Endothelial cell of umbilical vein (primary cell): Measurements from ENCODE around the gene C1orf159. TPM values are rescaled to one million over a fixed set of nuclear protein-coding genes. Genes with fewer than 3 reads are reported as not detected.

Source experiments
- BruUV-seq: library from RNA; stranded (reverse); fragments of 400-500 nt; replicated peaks from 2 replicates; lab custom pipeline; 2021; lab: Mats Ljungman, UMichigan
- CTCF ChIA-PET: fragments of 300-600, 350-600 bp; sonication (Branson Sonifier 250); formaldehyde crosslinking; loops from one replicate; lab custom pipeline; 2021; ENCODE audit warnings: antibody characterized with exemption, inconsistent platforms; lab: Charles Lee
- POLR2A ChIA-PET: fragments of 300-600, 350-600 bp; sonication (Branson Sonifier 250); formaldehyde crosslinking; loops from one replicate; lab custom pipeline; 2021; ENCODE audit warnings: antibody characterized with exemption, inconsistent platforms; lab: Charles Lee
- DNase-seq: peaks from one replicate; pipeline ENCODE4 v3.0.0-alpha.2; 2011; ENCODE audit warnings: low read depth, low spot score
- FAIRE-seq: peaks from 2 replicates; lab custom pipeline; 2011; peaks lifted over from hg19 to GRCh38; lab: Jason Lieb, UNC
- H2AFZ ChIP-seq: 2 replicates; pipeline ENCODE4 v1.6.0; 2012; ENCODE audit warnings: low read depth, low read length, control low read depth, inconsistent platforms
- H3K27ac ChIP-seq: 2 replicates; pipeline ENCODE4 v1.5.1; 2011; ENCODE audit warnings: low read depth, mild to moderate bottlenecking, control low read depth, low read length, moderate library complexity; ENCODE audit not compliant: insufficient read depth
- H3K27me3 ChIP-seq, 2 experiments: 2 replicates each; pipeline versions ENCODE4 v1.6.0 to v1.6.1; 2011; ENCODE audit warnings: low read length in 2 of 2, mixed read lengths in 1 of 2; ENCODE audit not compliant: control insufficient read depth in 2 of 2, insufficient read depth in 2 of 2
- H3K36me3 ChIP-seq, 2 experiments: 2 replicates in 1 of 2; 3 replicates in 1 of 2; pipeline ENCODE4 v1.5.1; 2011; ENCODE audit warnings: low read length in 2 of 2, mild to moderate bottlenecking in 1 of 2, moderate library complexity in 1 of 2; ENCODE audit not compliant: control insufficient read depth in 2 of 2, insufficient read depth in 2 of 2; ENCODE audit errors: extremely low read depth in 1 of 2
- H3K4me1 ChIP-seq: 3 replicates; pipeline ENCODE4 v1.5.1; 2011; ENCODE audit warnings: mild to moderate bottlenecking, low read length; ENCODE audit not compliant: control insufficient read depth, insufficient read depth; ENCODE audit errors: extremely low read depth
- H3K4me2 ChIP-seq: 2 replicates; pipeline ENCODE4 v1.6.1; 2011; ENCODE audit warnings: low read length, control low read depth, mixed read lengths; ENCODE audit not compliant: insufficient read depth
- H3K4me3 ChIP-seq, 3 experiments: fragments of 200-600 bp in 1 of 3; sonication (generic), shearing (Covaris generic) in 1 of 3; replicated peaks in 1 of 3; 2 replicates each; pipeline ENCODE4 v1.5.1; 2011 to 2016; ENCODE audit warnings: control low read depth in 3 of 3, low read length in 3 of 3, mild to moderate bottlenecking in 2 of 3, inconsistent platforms in 1 of 3, low read depth in 1 of 3, moderate library complexity in 1 of 3; ENCODE audit not compliant: insufficient read depth in 1 of 3
- H3K79me2 ChIP-seq: 2 replicates; pipeline ENCODE4 v1.6.0; 2012; ENCODE audit warnings: low read length, inconsistent platforms; ENCODE audit not compliant: control insufficient read depth, insufficient read depth
- H3K9ac ChIP-seq: replicated peaks from 2 replicates; pipeline ENCODE3; 2011; ENCODE audit warnings: low read length, control low read depth; ENCODE audit not compliant: insufficient read depth; ENCODE audit errors: extremely low read depth
- H3K9me1 ChIP-seq: replicated peaks from 3 replicates; pipeline ENCODE4 v1.6.0; 2011; ENCODE audit warnings: mild to moderate bottlenecking, low read length; ENCODE audit not compliant: control insufficient read depth, insufficient read depth; ENCODE audit errors: extremely low read depth
- H3K9me3 ChIP-seq: replicated peaks from 2 replicates; pipeline ENCODE4 v1.5.1; 2012; ENCODE audit warnings: low read length, inconsistent platforms; ENCODE audit not compliant: control insufficient read depth, insufficient read depth
- H4K20me1 ChIP-seq: replicated peaks from 2 replicates; pipeline ENCODE3; 2011; ENCODE audit warnings: mild to moderate bottlenecking, low read length; ENCODE audit not compliant: control insufficient read depth, insufficient read depth; ENCODE audit errors: extremely low read depth
- EZH2 ChIP-seq: IDR thresholded peaks from 2 replicates; pipeline ENCODE4 v1.6.1; 2012; ENCODE audit warnings: borderline replicate concordance, low read depth, mild to moderate bottlenecking, moderate library complexity, low read length, inconsistent platforms; ENCODE audit not compliant: severe bottlenecking
- FOS ChIP-seq: IDR thresholded peaks from 2 replicates; pipeline ENCODE4 v1.6.1; 2011; ENCODE audit warnings: mild to moderate bottlenecking, low read length, moderate library complexity, borderline replicate concordance; ENCODE audit not compliant: insufficient read depth
- GATA2 ChIP-seq: IDR thresholded peaks from 2 replicates; pipeline ENCODE4 v1.7.0; 2011; ENCODE audit warnings: low read depth, mild to moderate bottlenecking, moderate library complexity, mixed read lengths, low read length; ENCODE audit not compliant: insufficient read length, insufficient read depth
- JUN ChIP-seq: IDR thresholded peaks from 2 replicates; pipeline ENCODE4 v1.6.1; 2011; ENCODE audit warnings: borderline replicate concordance, low read depth; ENCODE audit not compliant: insufficient read length, insufficient read depth
- MYC ChIP-seq: IDR thresholded peaks from one replicate; pipeline ENCODE4 v1.6.1; 2011; ENCODE audit warnings: mild to moderate bottlenecking, low read depth, low read length
- POLR2A ChIP-seq: IDR thresholded peaks from 2 replicates; pipeline ENCODE4 v1.6.1; 2012; ENCODE audit warnings: low read depth, mild to moderate bottlenecking, control low read depth, low read length
- POLR2AphosphoS5 ChIP-seq: IDR thresholded peaks from 2 replicates; pipeline ENCODE4 v1.6.1; 2012; ENCODE audit warnings: low read depth, mild to moderate bottlenecking, control low read depth, low read length, moderate library complexity; ENCODE audit not compliant: insufficient read depth
- dilution Hi-C: fragments of 300-500 bp; cut with MboI; formaldehyde crosslinking; loops from one replicate; pipeline ENCODE4 v1.15.0; 2019; ENCODE audit warnings: low sequenced_read_pairs; ENCODE audit not compliant: extremely low pct_ligation_motif_present
- intact Hi-C: fragments of 100-400 bp; cut with micrococcal nuclease; formaldehyde crosslinking; loops from one replicate; pipeline ENCODE4 v1.10.0; 2022
- polyA plus RNA-seq, 4 experiments: library from polyadenylated mRNA; depleted of rRNA in 3 of 4; stranded (reverse) in 3 of 4; unstranded in 1 of 4; fragments of >200 nt; gene quantifications; 2 replicates each; pipeline versions ENCODE4 v1.2.1 to v1.2.3, GENCODE V29; 2011 to 2012; ENCODE audit warnings: missing spikeins in 1 of 4
- total RNA-seq: library from RNA; stranded (reverse); gene quantifications from 2 replicates; pipeline ENCODE4 v1.2.3, GENCODE V29; 2021
- TF ChIP-seq, protein P1 (sequence below), 2 donors: IDR thresholded peaks; 1 replicate in 1 of 2; 2 replicates in 1 of 2; pipeline ENCODE4 v1.5.1; 2011; ENCODE audit warnings: low read length in 2 of 2, mild to moderate bottlenecking in 2 of 2, moderate library complexity in 2 of 2, control low read depth in 1 of 2, inconsistent platforms in 1 of 2, low read depth in 1 of 2; ENCODE audit not compliant: insufficient read depth in 1 of 2; ENCODE audit errors: extremely low read depth in 1 of 2
- TF ChIP-seq, protein P2 (sequence below): IDR thresholded peaks from 2 replicates; pipeline ENCODE4 v1.6.1; 2011; ENCODE audit not compliant: insufficient read depth, insufficient read length

C1orf159 gene
- total and polyA plus RNA-seq, 2 donors (not counting 3 experiments of a cell fraction or from before 2014, with no cell fraction given), result 16.1 to 20.1 TPM

- H2AFZ ChIP-seq, result no peak overlapping the region
- CTCF ChIA-PET, result interaction anchor here (1.3 kb wide), 1 partner anchor 45 kb away, joined by 3 read pairs; no protein-coding TSS in a partner anchor
- H3K79me2 ChIP-seq, result no peaks in the 10 kb centered on the region
- no peaks in the 10 kb centered on the region for H3K36me3 ChIP-seq
- DNase-seq (no peak), FAIRE-seq (no peak)
- no peaks in the 10 kb centered on the region for H3K27me3 ChIP-seq
- H3K9me3 ChIP-seq, result no peaks in the 10 kb centered on the region
- H3K4me2 ChIP-seq, result no peak overlapping the region
- no peak overlapping the region for H3K4me3 ChIP-seq
- POLR2A ChIA-PET, result no interaction called here
- BruUV-seq, result no TSS peak
- peaks cover 14% of the 10 kb centered on the region for H3K4me1 ChIP-seq
- H3K27ac ChIP-seq, result no peak overlapping the region
- TF ChIP-seq, protein P1, sequence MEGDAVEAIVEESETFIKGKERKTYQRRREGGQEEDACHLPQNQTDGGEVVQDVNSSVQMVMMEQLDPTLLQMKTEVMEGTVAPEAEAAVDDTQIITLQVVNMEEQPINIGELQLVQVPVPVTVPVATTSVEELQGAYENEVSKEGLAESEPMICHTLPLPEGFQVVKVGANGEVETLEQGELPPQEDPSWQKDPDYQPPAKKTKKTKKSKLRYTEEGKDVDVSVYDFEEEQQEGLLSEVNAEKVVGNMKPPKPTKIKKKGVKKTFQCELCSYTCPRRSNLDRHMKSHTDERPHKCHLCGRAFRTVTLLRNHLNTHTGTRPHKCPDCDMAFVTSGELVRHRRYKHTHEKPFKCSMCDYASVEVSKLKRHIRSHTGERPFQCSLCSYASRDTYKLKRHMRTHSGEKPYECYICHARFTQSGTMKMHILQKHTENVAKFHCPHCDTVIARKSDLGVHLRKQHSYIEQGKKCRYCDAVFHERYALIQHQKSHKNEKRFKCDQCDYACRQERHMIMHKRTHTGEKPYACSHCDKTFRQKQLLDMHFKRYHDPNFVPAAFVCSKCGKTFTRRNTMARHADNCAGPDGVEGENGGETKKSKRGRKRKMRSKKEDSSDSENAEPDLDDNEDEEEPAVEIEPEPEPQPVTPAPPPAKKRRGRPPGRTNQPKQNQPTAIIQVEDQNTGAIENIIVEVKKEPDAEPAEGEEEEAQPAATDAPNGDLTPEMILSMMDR (IDR thresholded peaks at IDR 0.05; ENCODE audit: extremely low read depth in 1 of 2, insufficient read depth in 1 of 2, low read depth in 1 of 2, low read length in 2 of 2), result no peak
- TF ChIP-seq GATA2 (no peak), EZH2 (no peak)
- H4K20me1 ChIP-seq, result no peaks in the 10 kb centered on the region
- no peaks in the 10 kb centered on the region for H3K9me1 ChIP-seq
- dilution Hi-C loops, result no loop called here
- no peak overlapping the region for H3K9ac ChIP-seq
- intact Hi-C loops, result no loop called here
Observed at GRCh38 chr1:1161683-1162079, 45.8 kb upstream of the C1orf159 start.

GRCh38 chr1:1161078-1161682, 45.3 kb upstream of the C1orf159 start:
- no peak overlapping the region for H3K4me3 ChIP-seq
- dilution Hi-C loops (no loop called here), intact Hi-C loops (no loop called here)
- H3K79me2 ChIP-seq, result no peaks in the 10 kb centered on the region
- H3K9me1 ChIP-seq, result no peaks in the 10 kb centered on the region
- ChIA-PET POLR2A (no interaction called here), CTCF (interaction anchor here (1.3 kb wide), 1 partner anchor 46 kb away, joined by 3 read pairs; no protein-coding TSS in a partner anchor)
- H3K9ac ChIP-seq, result no peak overlapping the region
- no peak overlapping the region for H3K4me2 ChIP-seq
- no peak overlapping the region for H3K27ac ChIP-seq
- no peak for FAIRE-seq
- no TSS peak for BruUV-seq
- H2AFZ ChIP-seq, result no peak overlapping the region
- no peaks in the 10 kb centered on the region for H3K36me3 ChIP-seq
- H3K4me1 ChIP-seq, result peaks cover 14% of the 10 kb centered on the region
- no peak for DNase-seq
- H3K27me3 ChIP-seq, result no peaks in the 10 kb centered on the region
- H3K9me3 ChIP-seq, result no peaks in the 10 kb centered on the region
- no peaks in the 10 kb centered on the region for H4K20me1 ChIP-seq
- TF ChIP-seq FOS (no peak), MYC (no peak), EZH2 (no peak), GATA2 (no peak), JUN (no peak), POLR2AphosphoS5 (no peak), POLR2A (no peak)
- TF ChIP-seq, protein P1 (IDR thresholded peaks at IDR 0.05; ENCODE audit: extremely low read depth in 1 of 2, insufficient read depth in 1 of 2, low read depth in 1 of 2, low read length in 2 of 2), result no peak
- TF ChIP-seq, protein P2, sequence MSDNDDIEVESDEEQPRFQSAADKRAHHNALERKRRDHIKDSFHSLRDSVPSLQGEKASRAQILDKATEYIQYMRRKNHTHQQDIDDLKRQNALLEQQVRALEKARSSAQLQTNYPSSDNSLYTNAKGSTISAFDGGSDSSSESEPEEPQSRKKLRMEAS, result no peak
